Measurements from ENCODE around the gene SHF.

DNA sequence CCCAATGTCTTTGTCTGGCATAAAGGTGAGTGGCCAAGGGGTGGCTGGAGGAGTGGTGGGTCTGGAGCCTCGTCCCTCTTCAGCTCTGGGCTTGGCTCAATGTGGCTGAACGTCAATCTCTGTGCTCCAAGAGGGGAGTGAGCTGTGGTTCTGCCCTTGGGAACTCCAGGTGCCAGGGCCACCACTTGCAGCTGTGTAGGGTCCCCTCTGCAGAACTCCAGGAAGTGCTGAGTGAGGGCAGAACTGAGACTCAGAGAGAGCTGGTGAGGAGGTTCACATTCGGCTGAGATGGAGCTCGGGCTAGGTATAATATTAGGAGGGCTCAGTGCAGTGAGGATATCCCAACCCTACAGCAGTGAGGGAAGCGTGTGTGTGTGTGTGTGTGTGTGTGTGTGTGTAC, 46.4 kb downstream of the SHF start:
- TF ChIP-seq POLR2A (IDR thresholded peaks at IDR 0.05; ENCODE audit: low read depth, low read length), result no peak
- TF ChIP-seq POLR2AphosphoS5 (IDR thresholded peaks at IDR 0.05; ENCODE audit: low read depth, low read length), result no peak
- TF ChIP-seq TAF1 (IDR thresholded peaks at IDR 0.05; ENCODE audit: borderline replicate concordance, low read depth, low read length), result no peak

Data from GM12892 (cell line).